ENCODE data around the gene UNKL.
A peak's percentile ranks its signal among the peaks of the same experiment; 100 is the strongest.

Gene UNKL

GRCh38 chr16:1357906-1358566 is 56.5 kb downstream of the UNKL start:
- Mint-ChIP-seq H3K27ac (peak overlapping the region; percentile 31), H3K36me3 (peaks cover 7 to 30% of the 10 kb centered on the region in 2 donors), H3K27me3 (no peaks in the 10 kb centered on the region), H3K9me3 (no peaks in the 10 kb centered on the region), H3K4me1 (peaks cover 32 to 57% of the 10 kb centered on the region in 2 donors), H3K4me3 (no peak overlapping the region)
- no peak for DNase-seq
- peak; percentile 82 to 87 for ATAC-seq (replicated peaks)

GRCh38 chr16:1356061-1356900 is 58.2 kb downstream of the UNKL start:
- peak overlapping the region; percentile 89 for H3K27ac Mint-ChIP-seq
- no peak for ATAC-seq (replicated peaks)
- DNase-seq: no peak
- no peaks in the 10 kb centered on the region for H3K9me3 Mint-ChIP-seq
- H3K27me3 Mint-ChIP-seq: no peaks in the 10 kb centered on the region
- H3K4me3 Mint-ChIP-seq: no peak overlapping the region
- H3K4me1 Mint-ChIP-seq: peaks cover 35 to 64% of the 10 kb centered on the region in 2 donors
- peaks cover 4 to 31% of the 10 kb centered on the region in 2 donors for H3K36me3 Mint-ChIP-seq

- Mint-ChIP-seq H3K9me3 (no peaks in the 10 kb centered on the region), H3K36me3 (peaks cover 4 to 31% of the 10 kb centered on the region in 2 donors)
Observed at GRCh38 chr16:1355591-1355990, 58.9 kb downstream of the UNKL start.

GRCh38 chr16:1354815-1355540 is 59.5 kb downstream of the UNKL start:
- peak overlapping the region; percentile 89 for H3K27ac Mint-ChIP-seq
- no peak for ATAC-seq (replicated peaks)
- peaks cover 39 to 73% of the 10 kb centered on the region in 2 donors for H3K4me1 Mint-ChIP-seq
- H3K27me3 Mint-ChIP-seq: no peaks in the 10 kb centered on the region
- peak overlapping the region; percentile 39 to 48 for H3K4me3 Mint-ChIP-seq
- H3K36me3 Mint-ChIP-seq: peaks cover 3 to 32% of the 10 kb centered on the region in 2 donors
- no peaks in the 10 kb centered on the region for H3K9me3 Mint-ChIP-seq
- DNase-seq: no peak

More at GRCh38 chr16:1355591-1355990, 58.9 kb downstream of the UNKL start:
- DNase-seq (no peak), ATAC-seq (replicated peaks) (no peak)
- Mint-ChIP-seq H3K27ac (peak overlapping the region; percentile 89), H3K4me3 (peak overlapping the region; percentile 48 to 65), H3K27me3 (no peaks in the 10 kb centered on the region), H3K4me1 (peaks cover 36 to 67% of the 10 kb centered on the region in 2 donors)

- ATAC-seq (replicated peaks) (peak; percentile 94 to 95), DNase-seq (peak; percentile 85)
- H3K4me3 Mint-ChIP-seq: peak within 1 kb of the TSS; percentile 88 to 91
- peaks cover 6 to 30% of the 10 kb centered on the region in 2 donors for H3K36me3 Mint-ChIP-seq
- no peaks in the 10 kb centered on the region for H3K9me3 Mint-ChIP-seq
- H3K27ac Mint-ChIP-seq: peak within 1 kb of the TSS; percentile 93
- H3K27me3 Mint-ChIP-seq: no peaks in the 10 kb centered on the region
- H3K4me1 Mint-ChIP-seq: peaks cover 36 to 65% of the 10 kb centered on the region in 2 donors
Observed at GRCh38 chr16:1351582-1352362, 62.7 kb downstream of the UNKL start, which contains the start of the genes GNPTG and TSR3. Gene GNPTG, plus strand, starts transcription at chr16:1351931. Its CDS starts 35 bp downstream, at chr16:1351966. Gene TSR3, minus strand, starts transcription at chr16:1351878. Its CDS starts 74 bp downstream, at chr16:1351804.

- ATAC-seq (replicated peaks): peak; percentile 40 to 48
- Mint-ChIP-seq H3K4me1 (peaks cover 34 to 59% of the 10 kb centered on the region in 2 donors), H3K27ac (peak overlapping the region; percentile 93), H3K36me3 (peaks cover 6 to 30% of the 10 kb centered on the region in 2 donors), H3K4me3 (peak overlapping the region; percentile 88 to 91), H3K9me3 (no peaks in the 10 kb centered on the region), H3K27me3 (no peaks in the 10 kb centered on the region)
- DNase-seq: no peak
Observed at GRCh38 chr16:1351215-1351581, 63.3 kb downstream of the UNKL start.

GRCh38 chr16:1350691-1351090 is 63.8 kb downstream of the UNKL start:
- DNase-seq (no peak), ATAC-seq (replicated peaks) (no peak)
- peaks cover 5 to 30% of the 10 kb centered on the region in 2 donors for H3K36me3 Mint-ChIP-seq
- peak overlapping the region; percentile 93 for H3K27ac Mint-ChIP-seq
- H3K9me3 Mint-ChIP-seq: no peaks in the 10 kb centered on the region
- H3K27me3 Mint-ChIP-seq: no peaks in the 10 kb centered on the region
- H3K4me3 Mint-ChIP-seq: peak overlapping the region; percentile 88 to 91
- H3K4me1 Mint-ChIP-seq: peaks cover 32 to 54% of the 10 kb centered on the region in 2 donors

GRCh38 chr16:1349951-1350350 is 64.6 kb downstream of the UNKL start:
- DNase-seq (no peak), ATAC-seq (replicated peaks) (no peak)
- H3K9me3 Mint-ChIP-seq: no peaks in the 10 kb centered on the region
- H3K4me3 Mint-ChIP-seq: peak overlapping the region; percentile 13 to 32
- peak overlapping the region; percentile 93 for H3K27ac Mint-ChIP-seq
- H3K4me1 Mint-ChIP-seq: peaks cover 24 to 46% of the 10 kb centered on the region in 2 donors
- H3K36me3 Mint-ChIP-seq: peaks cover 4 to 26% of the 10 kb centered on the region in 2 donors
- H3K27me3 Mint-ChIP-seq: no peaks in the 10 kb centered on the region

GRCh38 chr16:1349351-1349750 is 65.2 kb downstream of the UNKL start:
- H3K4me3 Mint-ChIP-seq: no peak overlapping the region
- H3K9me3 Mint-ChIP-seq: no peaks in the 10 kb centered on the region
- H3K36me3 Mint-ChIP-seq: peaks cover 4 to 26% of the 10 kb centered on the region in 2 donors
- DNase-seq: no peak
- no peak overlapping the region for H3K27ac Mint-ChIP-seq
- no peak for ATAC-seq (replicated peaks)
- H3K4me1 Mint-ChIP-seq: peaks cover 21 to 43% of the 10 kb centered on the region in 2 donors
- H3K27me3 Mint-ChIP-seq: no peaks in the 10 kb centered on the region

GRCh38 chr16:1348926-1349325 is 65.6 kb downstream of the UNKL start:
- no peaks in the 10 kb centered on the region for H3K9me3 Mint-ChIP-seq
- H3K36me3 Mint-ChIP-seq: peaks cover 4 to 25% of the 10 kb centered on the region in 2 donors
- peaks cover 25 to 46% of the 10 kb centered on the region in 2 donors for H3K4me1 Mint-ChIP-seq
- no peak for DNase-seq
- no peak overlapping the region for H3K4me3 Mint-ChIP-seq
- no peaks in the 10 kb centered on the region for H3K27me3 Mint-ChIP-seq
- ATAC-seq (replicated peaks): no peak
- no peak overlapping the region for H3K27ac Mint-ChIP-seq

- H3K4me1 Mint-ChIP-seq: peaks cover 24 to 46% of the 10 kb centered on the region in 2 donors
- H3K36me3 Mint-ChIP-seq: peaks cover 4 to 20% of the 10 kb centered on the region in 2 donors
- no peak overlapping the region for H3K27ac Mint-ChIP-seq
- no peaks in the 10 kb centered on the region for H3K9me3 Mint-ChIP-seq
- H3K4me3 Mint-ChIP-seq: no peak overlapping the region
- no peaks in the 10 kb centered on the region for H3K27me3 Mint-ChIP-seq
- ATAC-seq (replicated peaks) (no peak), DNase-seq (no peak)
Observed at GRCh38 chr16:1348441-1348840, 66.1 kb downstream of the UNKL start.

- ATAC-seq (replicated peaks) (no peak), DNase-seq (no peak)
- Mint-ChIP-seq H3K9me3 (no peaks in the 10 kb centered on the region), H3K36me3 (peaks cover 4 to 19% of the 10 kb centered on the region in 2 donors), H3K4me3 (no peak overlapping the region), H3K4me1 (peaks cover 24 to 46% of the 10 kb centered on the region in 2 donors), H3K27ac (no peak overlapping the region), H3K27me3 (no peaks in the 10 kb centered on the region)
Observed at GRCh38 chr16:1347962-1348361, 66.5 kb downstream of the UNKL start.

GRCh38 chr16:1347286-1347855 is 67.1 kb downstream of the UNKL start:
- DNase-seq: no peak
- no peak for ATAC-seq (replicated peaks)
- Mint-ChIP-seq H3K27ac (no peak overlapping the region), H3K9me3 (no peaks in the 10 kb centered on the region), H3K4me1 (peaks cover 26 to 46% of the 10 kb centered on the region in 2 donors), H3K36me3 (peaks cover 4 to 16% of the 10 kb centered on the region in 2 donors), H3K4me3 (no peak overlapping the region), H3K27me3 (no peaks in the 10 kb centered on the region)
